Loucy (cell line): Measurements from ENCODE around the gene AKR1C8.
"Not testable (repeated sequence)": the region's sequence is repeated elsewhere in the genome, so short reads cannot be mapped to it uniquely, and the experiment has no call there.

Experiments
- H2AFZ ChIP-seq: fragments of 200-600 bp; sonication (generic); 2 replicates; pipeline ENCODE4 v1.6.0; 2016; ENCODE audit warnings: antibody characterized with exemption, mild to moderate bottlenecking, low read length, moderate library complexity
- H3F3A ChIP-seq: fragments of 200-600 bp; 2 replicates; pipeline ENCODE4 v1.6.0; 2016; ENCODE audit warnings: antibody characterized with exemption, low read depth, mild to moderate bottlenecking
- H3K27me3 ChIP-seq: fragments of 200-600 bp; sonication (generic); 2 replicates; pipeline ENCODE4 v1.6.1; 2014; ENCODE audit warnings: low read length, mild to moderate bottlenecking; ENCODE audit not compliant: insufficient read depth, poor library complexity, severe bottlenecking
- H3K36me3 ChIP-seq: fragments of 200-600 bp; sonication (generic); 2 replicates; pipeline ENCODE4 v1.6.1; 2016; ENCODE audit warnings: low read length; ENCODE audit not compliant: insufficient read depth
- H3K4me1 ChIP-seq: fragments of 200-600 bp; sonication (generic); 2 replicates; pipeline ENCODE4 v1.5.1; 2014; ENCODE audit warnings: low read length, mild to moderate bottlenecking; ENCODE audit not compliant: insufficient read depth, poor library complexity, severe bottlenecking
- H3K4me2 ChIP-seq: fragments of 200-600 bp; sonication (generic); 2 replicates; pipeline ENCODE4 v1.6.0; 2014; ENCODE audit warnings: antibody characterized with exemption, low read length, low read depth, mild to moderate bottlenecking; ENCODE audit not compliant: poor library complexity, severe bottlenecking
- H3K4me3 ChIP-seq: fragments of 200-600 bp; sonication (generic); 2 replicates; pipeline ENCODE4 v1.5.1; 2014; ENCODE audit warnings: low read length, mild to moderate bottlenecking, mixed read lengths; ENCODE audit not compliant: poor library complexity, severe bottlenecking
- H3K79me2 ChIP-seq: fragments of 200-600 bp; sonication (generic); 2 replicates; pipeline ENCODE4 v1.6.1; 2014; ENCODE audit warnings: low read length; ENCODE audit not compliant: insufficient read depth
- H3K9ac ChIP-seq: fragments of 200-600 bp; sonication (generic); 2 replicates; pipeline ENCODE4 v1.6.0; 2014; ENCODE audit warnings: mild to moderate bottlenecking, low read depth, low read length, moderate library complexity; ENCODE audit not compliant: poor library complexity, severe bottlenecking
- H3K9me2 ChIP-seq: fragments of 200-600 bp; sonication (generic); replicated peaks from 2 replicates; pipeline ENCODE4 v1.6.1; 2016; ENCODE audit warnings: low read depth, low read length, mixed read lengths
- H3K9me3 ChIP-seq: fragments of 200-600 bp; sonication (generic); 2 replicates; pipeline ENCODE4 v1.6.1; 2014; ENCODE audit warnings: mild to moderate bottlenecking, antibody characterized with exemption, low read length, low read depth; ENCODE audit not compliant: insufficient read depth
- H4K20me1 ChIP-seq: fragments of 200-600 bp; sonication (generic); 2 replicates; pipeline ENCODE4 v1.6.0; 2014; ENCODE audit warnings: antibody characterized with exemption, low read length, mild to moderate bottlenecking; ENCODE audit not compliant: insufficient read depth, poor library complexity, severe bottlenecking
- CTCF ChIP-seq: fragments of 200-600 bp; sonication (generic); conservative IDR thresholded peaks from 2 replicates; pipeline ENCODE4 v1.5.1; 2014; ENCODE audit warnings: mild to moderate bottlenecking, antibody characterized with exemption, low read length
- EZH2phosphoT487 ChIP-seq: fragments of 200-600 bp; IDR thresholded peaks from 2 replicates; pipeline ENCODE4 v1.6.1; 2018; ENCODE audit warnings: antibody characterized with exemption, mild to moderate bottlenecking, moderate library complexity, borderline replicate concordance

The AKR1C8 gene

GRCh38 chr10:5229019-5229418 lies 44.1 kb upstream of the AKR1C8 start:
- Histone ChIP-seq H2AFZ (no peak overlapping the region), H3K4me2 (no peak overlapping the region), H3K79me2 (no peaks in the 10 kb centered on the region), H3K9me2 (no peaks in the 10 kb centered on the region), H4K20me1 (no peaks in the 10 kb centered on the region), H3K9ac (no peak overlapping the region), H3F3A (no peaks in the 10 kb centered on the region), H3K4me1 (no peaks in the 10 kb centered on the region), H3K27me3 (no peaks in the 10 kb centered on the region), H3K9me3 (no peaks in the 10 kb centered on the region), H3K36me3 (no peaks in the 10 kb centered on the region), H3K4me3 (no peak overlapping the region)
- TF ChIP-seq EZH2phosphoT487, result no peak
- no peak for TF ChIP-seq CTCF

- not testable (repeated sequence) for H3K27me3 ChIP-seq, H3K4me2 ChIP-seq, H3K9me2 ChIP-seq, H4K20me1 ChIP-seq, H3K4me3 ChIP-seq, H3K9me3 ChIP-seq, H3K9ac ChIP-seq, H2AFZ ChIP-seq, H3K36me3 ChIP-seq, H3K79me2 ChIP-seq, H3K4me1 ChIP-seq, H3F3A ChIP-seq
Measured at GRCh38 chr10:5222942-5223341, 38.0 kb upstream of the AKR1C8 start.

- TF ChIP-seq CTCF (no peak), EZH2phosphoT487 (no peak)
- H3K4me2 ChIP-seq, result no peak overlapping the region
Measured at GRCh38 chr10:5219262-5219661, 34.3 kb upstream of the AKR1C8 start.

GRCh38 chr10:5216801-5217200 lies 31.9 kb upstream of the AKR1C8 start:
- Histone ChIP-seq H3K4me3 (no peak overlapping the region), H3K9me3 (no peaks in the 10 kb centered on the region), H4K20me1 (no peaks in the 10 kb centered on the region), H3K9me2 (no peaks in the 10 kb centered on the region), H3K4me1 (no peaks in the 10 kb centered on the region), H3K4me2 (no peak overlapping the region), H3K36me3 (no peaks in the 10 kb centered on the region), H3K79me2 (no peaks in the 10 kb centered on the region), H2AFZ (no peak overlapping the region), H3K27me3 (no peaks in the 10 kb centered on the region), H3F3A (no peaks in the 10 kb centered on the region), H3K9ac (no peak overlapping the region)
- TF ChIP-seq CTCF, result no peak
- no peak for TF ChIP-seq EZH2phosphoT487

More at GRCh38 chr10:5219262-5219661, 34.3 kb upstream of the AKR1C8 start:
- Histone ChIP-seq H3F3A (no peaks in the 10 kb centered on the region), H4K20me1 (no peaks in the 10 kb centered on the region), H3K79me2 (no peaks in the 10 kb centered on the region), H3K9ac (no peak overlapping the region), H3K4me1 (no peaks in the 10 kb centered on the region), H3K27me3 (no peaks in the 10 kb centered on the region), H2AFZ (no peak overlapping the region), H3K9me2 (no peaks in the 10 kb centered on the region), H3K36me3 (no peaks in the 10 kb centered on the region), H3K9me3 (no peaks in the 10 kb centered on the region), H3K4me3 (no peak overlapping the region)
